GM13976 (cell line): ENCODE data around the gene SLC12A3.

Source experiments
- DNase-seq: peaks from one replicate; pipeline ENCODE4 v3.0.0; 2012; ENCODE audit warnings: low spot score
- CTCF ChIP-seq: IDR thresholded peaks from 2 replicates; pipeline ENCODE4 v1.5.1; 2012; ENCODE audit warnings: borderline replicate concordance, mild to moderate bottlenecking; ENCODE audit not compliant: insufficient read depth; ENCODE audit errors: extremely low read depth, missing control alignments, control extremely low read depth
- in situ Hi-C: fragments of 300-500 bp; cut with MboI; formaldehyde crosslinking; loops from one replicate; pipeline ENCODE4 v1.12.0; 2022; ENCODE audit warnings: low sequenced_read_pairs, mixed read lengths, inconsistent platforms; ENCODE audit not compliant: unreplicated experiment

The SLC12A3 gene

DNA sequence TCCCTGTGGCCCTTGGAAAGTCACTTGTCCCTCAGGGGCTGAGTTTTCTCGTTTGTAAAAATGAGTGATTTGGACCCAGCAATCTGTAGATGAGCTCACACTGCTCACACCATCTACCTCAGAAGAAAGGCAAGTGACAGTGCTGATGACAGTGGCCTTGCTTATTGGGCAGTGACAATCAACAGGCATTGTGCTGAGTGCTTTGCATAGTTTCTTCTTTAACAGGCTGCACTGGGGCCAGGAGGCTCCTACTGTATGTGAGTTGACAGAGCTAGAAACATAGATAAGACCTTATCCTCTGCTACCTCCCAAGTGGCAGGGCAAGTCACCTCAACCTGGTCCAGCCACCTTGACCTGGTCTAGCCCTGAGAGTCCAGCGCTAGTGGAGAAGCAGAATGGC, 29.7 kb upstream of the SLC12A3 start:
- in situ Hi-C loops: no loop called here
- TF ChIP-seq CTCF: no peak
- no peak for DNase-seq

DNA sequence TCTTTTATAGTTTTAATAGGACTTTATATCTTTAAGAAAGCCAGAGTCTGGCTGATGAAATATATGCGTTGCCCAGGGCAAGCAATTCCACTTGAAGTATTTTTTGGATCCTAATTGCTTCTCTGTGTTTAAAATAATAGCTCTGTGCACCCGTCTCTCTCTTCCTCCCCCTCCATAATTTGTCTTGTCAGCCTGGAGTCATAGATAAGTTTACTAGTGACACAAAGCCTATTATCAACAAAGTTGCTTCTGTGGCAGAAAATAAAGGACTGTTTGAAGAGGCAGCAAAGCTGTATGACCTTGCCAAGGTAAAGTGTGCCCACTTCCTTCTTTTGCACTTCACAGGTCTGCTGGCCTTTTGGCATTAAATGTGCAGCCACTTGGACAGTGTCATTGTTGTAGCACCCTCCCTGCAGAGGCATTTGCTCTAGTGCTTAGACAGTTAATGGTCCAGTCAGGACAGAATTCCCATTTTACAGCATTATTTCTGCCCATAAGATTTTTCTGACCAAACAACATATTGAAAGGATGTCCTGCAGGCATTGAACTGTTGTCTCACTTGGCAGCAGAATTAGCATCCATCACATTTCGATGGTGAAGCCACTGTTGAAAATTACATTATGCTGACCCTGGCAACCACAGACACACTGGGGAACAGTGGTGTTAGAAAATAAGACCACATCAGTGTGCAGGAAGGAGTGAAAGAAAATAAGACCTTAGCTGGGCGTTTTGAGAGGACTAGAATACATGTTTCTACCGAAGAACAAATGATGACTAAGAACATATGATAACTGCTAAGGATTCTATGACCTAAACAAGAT, 28.4 kb upstream of the SLC12A3 start:
- no peak for DNase-seq
- TF ChIP-seq CTCF: no peak
- in situ Hi-C loops: no loop called here

- DNase-seq: no peak
- in situ Hi-C loops: no loop called here
- TF ChIP-seq CTCF: no peak
Observed at GRCh38 chr16:56838622-56839337, 26.2 kb upstream of the SLC12A3 start.

DNA sequence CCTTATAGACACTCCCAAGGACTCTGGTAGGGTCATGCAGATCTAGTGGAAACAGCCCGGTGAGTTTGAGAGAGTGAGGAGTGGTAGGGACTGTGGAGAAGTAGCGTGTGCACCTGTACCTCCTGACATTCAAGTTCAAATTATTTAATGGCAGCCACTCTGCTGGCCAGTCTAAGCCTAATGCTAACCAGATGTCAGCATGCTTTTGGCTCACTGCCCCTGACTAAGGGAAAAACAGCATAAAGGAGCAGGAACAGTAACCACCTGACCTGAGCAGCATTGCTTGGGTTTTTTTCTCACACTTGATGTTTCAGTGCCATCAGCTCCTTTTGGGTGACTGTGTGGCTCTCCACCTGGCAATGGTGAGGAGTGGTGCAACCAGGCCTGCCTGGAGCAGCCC, 23.8 kb upstream of the SLC12A3 start:
- no peak for TF ChIP-seq CTCF
- in situ Hi-C loops: no loop called here
- DNase-seq: no peak

GRCh38 chr16:56841659-56842058, 23.3 kb upstream of the SLC12A3 start:
- in situ Hi-C loops: no loop called here
- no peak for TF ChIP-seq CTCF
- no peak for DNase-seq

DNA sequence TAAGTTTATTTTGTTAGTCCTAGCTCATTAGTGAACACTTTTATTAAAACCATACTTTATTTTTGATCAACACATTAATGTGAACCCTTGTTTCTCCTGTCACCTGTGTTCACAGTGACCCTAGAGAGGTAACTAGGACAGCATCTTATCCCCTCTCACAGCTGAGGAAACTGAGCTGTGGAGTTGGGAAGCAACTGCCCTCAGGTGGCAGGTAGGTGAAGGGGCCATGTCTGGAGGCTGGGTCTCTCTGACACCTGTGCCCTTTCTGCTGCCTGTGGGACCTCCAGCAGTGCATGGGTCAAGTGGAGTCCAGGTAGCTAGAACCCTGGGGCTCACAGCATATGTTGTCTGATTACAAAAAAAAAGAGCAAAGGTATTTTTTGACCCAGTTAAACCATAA, 22.9 kb upstream of the SLC12A3 start:
- no peak for TF ChIP-seq CTCF
- in situ Hi-C loops: no loop called here
- DNase-seq: no peak
